Esophagus muscularis mucosa (tissue), 4 donors: ENCODE results near the gene SIGLEC8. TPM values are rescaled to one million over a fixed set of nuclear protein-coding genes. Genes with fewer than 3 reads are reported as not detected.

Source experiments
- DNase-seq: peaks from one replicate; pipeline ENCODE4 v3.0.0-alpha.2; 2017; ENCODE audit errors: extremely low spot score
- H3K27ac ChIP-seq, 4 donors: fragments of 200-600 bp; sonication (generic); replicated peaks in 1 of 4; 1 replicate in 3 of 4; 2 replicates in 1 of 4; pipeline ENCODE4 v1.5.1; 2016 to 2019; ENCODE audit warnings: mild to moderate bottlenecking in 1 of 4
- H3K27me3 ChIP-seq, 4 donors: fragments of 200-600 bp; sonication (generic); one replicate each; pipeline versions ENCODE4 v1.5.1 to v1.6.0; 2016 to 2019
- H3K36me3 ChIP-seq, 4 donors: fragments of 200-600 bp; sonication (generic); one replicate each; pipeline ENCODE4 v1.5.1; 2016 to 2019
- H3K4me1 ChIP-seq, 4 donors: fragments of 200-600 bp; sonication (generic); one replicate each; pipeline ENCODE4 v1.5.1; 2016 to 2019
- H3K4me3 ChIP-seq, 4 donors: fragments of 200-600 bp; sonication (generic); 1 replicate in 2 of 4; 2 replicates in 2 of 4; pipeline ENCODE4 v1.5.1; 2016 to 2019; ENCODE audit warnings: mild to moderate bottlenecking in 4 of 4, moderate library complexity in 1 of 4
- H3K9me3 ChIP-seq, 4 donors: fragments of 200-600 bp; sonication (generic); 1 replicate in 3 of 4; 2 replicates in 1 of 4; pipeline ENCODE4 v1.5.1; 2016 to 2019
- EP300 ChIP-seq: sonication (generic); formaldehyde crosslinking; IDR thresholded peaks from one replicate; pipeline ENCODE4 v1.6.1; 2017; ENCODE audit warnings: antibody characterized with exemption
- POLR2A ChIP-seq: fragments of 450-650 bp; IDR thresholded peaks from one replicate; pipeline ENCODE4 v1.6.1; 2017; ENCODE audit warnings: antibody characterized with exemption, moderate library complexity, mild to moderate bottlenecking, low read depth
- POLR2AphosphoS5 ChIP-seq, 2 donors: sonication (generic); formaldehyde crosslinking; IDR thresholded peaks; one replicate each; pipeline ENCODE4 v1.6.1; 2017; ENCODE audit warnings: antibody characterized with exemption in 2 of 2
- WGBS: methylation state at CpG from one replicate; pipeline ENCODE4 v1.1.5; 2018; 5-methylcytosine and 5-hydroxymethylcytosine counted together
- intact Hi-C: fragments of 100-400 bp; cut with DNase I; formaldehyde crosslinking; loops from one replicate; pipeline ENCODE4 v1.15.1; 2023
- total RNA-seq, 4 donors: library from RNA; depleted of rRNA; stranded (reverse); fragments of >200 nt; gene quantifications; one replicate each; pipeline versions ENCODE4 v1.1.0 to v1.2.1, GENCODE V29; 2016
- TF ChIP-seq, protein P1 (sequence below), 3 experiments: fragments of 200-600 bp in 2 of 3; fragments of 450-650 bp in 1 of 3; sonication (generic) in 2 of 3; IDR thresholded peaks; one replicate each; pipeline ENCODE4 v1.5.1; 2017 to 2019; ENCODE audit warnings: antibody characterized with exemption in 3 of 3, mild to moderate bottlenecking in 2 of 3, moderate library complexity in 1 of 3

The SIGLEC8 gene
- total RNA-seq, 4 donors from 2014 or later: 0.66 to 1.7 (median 0.86) TPM; not detected in 1

DNA sequence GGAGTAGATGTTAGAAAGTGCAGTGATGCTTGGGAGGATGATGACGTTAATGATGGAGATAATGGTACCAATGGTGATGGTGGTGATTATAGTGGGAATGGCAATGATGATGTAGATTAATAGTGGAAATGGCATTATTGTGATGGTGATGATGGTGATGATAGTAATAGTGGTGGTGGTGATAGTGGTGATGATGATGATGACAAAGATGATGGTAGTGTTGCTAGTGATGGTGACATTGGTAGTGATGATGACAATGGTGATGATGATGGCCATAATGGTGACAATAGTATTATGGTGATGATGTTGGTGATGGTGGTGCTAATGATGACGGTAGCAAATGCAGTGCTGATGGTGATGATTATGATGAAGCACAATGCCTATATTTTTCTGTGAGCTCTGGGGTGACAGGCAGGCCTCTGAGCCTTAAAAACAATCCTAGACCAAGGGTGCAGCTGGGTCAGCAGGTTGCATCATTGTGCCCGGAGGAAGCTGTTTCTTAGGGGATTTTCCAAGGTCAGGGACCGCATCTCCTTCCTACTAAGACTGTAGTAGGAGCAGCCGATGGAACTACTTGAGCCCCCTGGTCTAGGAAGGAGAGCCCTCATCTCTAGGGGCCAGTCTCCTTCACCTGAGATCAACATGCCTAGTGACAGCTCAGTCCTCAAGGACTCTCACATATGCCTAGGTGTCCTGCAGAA, 27.9 kb upstream of the SIGLEC8 start:
- no peak overlapping the region for H3K27ac ChIP-seq
- H3K9me3 ChIP-seq: no peaks in the 10 kb centered on the region
- intact Hi-C loops: no loop called here
- H3K4me1 ChIP-seq: no peaks in the 10 kb centered on the region
- peaks cover 0 to 60% (median 0%) of the 10 kb centered on the region in 4 donors for H3K27me3 ChIP-seq
- H3K36me3 ChIP-seq: no peaks in the 10 kb centered on the region
- DNase-seq: no peak
- no peak overlapping the region for H3K4me3 ChIP-seq
- 87% methylated on average over 5 of the region's 5 CpGs for WGBS
- TF ChIP-seq POLR2AphosphoS5 (IDR thresholded peaks at IDR 0.05) (no peak), EP300 (no peak), POLR2A (no peak)
- TF ChIP-seq, protein P1, sequence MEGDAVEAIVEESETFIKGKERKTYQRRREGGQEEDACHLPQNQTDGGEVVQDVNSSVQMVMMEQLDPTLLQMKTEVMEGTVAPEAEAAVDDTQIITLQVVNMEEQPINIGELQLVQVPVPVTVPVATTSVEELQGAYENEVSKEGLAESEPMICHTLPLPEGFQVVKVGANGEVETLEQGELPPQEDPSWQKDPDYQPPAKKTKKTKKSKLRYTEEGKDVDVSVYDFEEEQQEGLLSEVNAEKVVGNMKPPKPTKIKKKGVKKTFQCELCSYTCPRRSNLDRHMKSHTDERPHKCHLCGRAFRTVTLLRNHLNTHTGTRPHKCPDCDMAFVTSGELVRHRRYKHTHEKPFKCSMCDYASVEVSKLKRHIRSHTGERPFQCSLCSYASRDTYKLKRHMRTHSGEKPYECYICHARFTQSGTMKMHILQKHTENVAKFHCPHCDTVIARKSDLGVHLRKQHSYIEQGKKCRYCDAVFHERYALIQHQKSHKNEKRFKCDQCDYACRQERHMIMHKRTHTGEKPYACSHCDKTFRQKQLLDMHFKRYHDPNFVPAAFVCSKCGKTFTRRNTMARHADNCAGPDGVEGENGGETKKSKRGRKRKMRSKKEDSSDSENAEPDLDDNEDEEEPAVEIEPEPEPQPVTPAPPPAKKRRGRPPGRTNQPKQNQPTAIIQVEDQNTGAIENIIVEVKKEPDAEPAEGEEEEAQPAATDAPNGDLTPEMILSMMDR (IDR thresholded peaks at IDR 0.05): no peak

DNA sequence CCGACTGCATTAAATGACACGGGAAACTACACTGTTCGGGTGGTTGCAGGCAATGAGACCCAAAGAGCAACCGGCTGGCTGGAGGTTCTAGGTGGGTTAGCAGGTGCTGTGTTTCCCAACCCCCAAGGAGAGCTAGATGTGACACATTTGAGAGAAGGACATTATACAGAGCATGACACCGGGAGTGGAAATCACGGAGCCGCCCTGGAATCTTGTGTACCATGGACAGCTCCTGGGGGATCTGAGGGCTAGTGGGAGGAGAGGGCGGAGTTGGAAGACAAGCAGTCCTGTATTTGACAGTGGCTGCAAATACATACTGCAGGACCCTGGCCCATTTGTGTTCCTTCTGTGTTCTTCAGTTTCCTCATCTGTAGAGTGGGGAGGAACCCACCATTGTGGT, 22.3 kb upstream of the SIGLEC8 start:
- TF ChIP-seq EP300 (no peak), POLR2AphosphoS5 (IDR thresholded peaks at IDR 0.05) (no peak), POLR2A (no peak)
- TF ChIP-seq, protein P1 (IDR thresholded peaks at IDR 0.05): no peak
- intact Hi-C loops: no loop called here
- H3K36me3 ChIP-seq: no peaks in the 10 kb centered on the region
- H3K9me3 ChIP-seq: no peaks in the 10 kb centered on the region
- DNase-seq: no peak
- peaks cover 0 to 72% (median 0%) of the 10 kb centered on the region in 4 donors for H3K27me3 ChIP-seq
- H3K4me1 ChIP-seq: no peaks in the 10 kb centered on the region
- no peak overlapping the region for H3K27ac ChIP-seq
- no peak overlapping the region for H3K4me3 ChIP-seq
- WGBS: 36% methylated on average over 8 of the region's 8 CpGs

DNA sequence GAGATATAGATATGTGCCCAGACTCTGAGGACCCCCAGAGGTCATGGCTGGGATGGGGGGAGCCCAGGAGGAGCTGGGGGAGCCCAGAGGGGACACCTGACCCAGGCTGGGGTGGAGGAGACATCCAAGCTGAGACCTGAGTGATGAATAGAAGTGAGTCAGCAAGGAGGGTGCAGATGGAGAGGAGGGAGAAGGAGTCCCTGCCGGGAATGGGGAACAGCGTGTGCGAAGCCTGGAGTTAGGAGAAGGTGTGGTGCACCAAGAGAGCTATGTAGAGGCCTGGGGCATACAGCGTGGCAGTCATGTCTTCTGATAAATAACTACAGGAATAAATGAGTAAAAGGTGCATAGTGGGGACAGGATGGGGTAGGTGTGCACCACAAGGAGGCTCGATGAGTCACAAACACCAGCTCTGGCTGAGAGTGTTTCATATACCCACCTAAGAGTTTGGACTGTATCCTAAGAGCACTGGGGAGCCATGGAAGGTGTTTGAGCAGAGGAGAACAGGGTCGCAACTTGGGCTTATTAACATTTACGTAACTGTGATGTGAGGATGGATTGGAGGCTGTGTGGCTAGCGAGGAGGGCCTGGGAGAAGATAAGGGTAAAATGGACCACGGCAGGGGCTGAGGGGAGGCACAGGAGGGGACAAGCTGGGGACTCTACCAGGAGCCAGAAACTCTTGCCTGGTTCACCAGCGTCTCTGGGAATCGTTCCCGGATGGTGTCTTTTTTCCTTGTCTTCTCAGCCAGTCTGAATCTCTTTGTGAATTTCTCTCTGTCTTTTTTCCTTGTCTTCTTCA, 21.5 kb upstream of the SIGLEC8 start:
- intact Hi-C loops: loop anchor here (10.0 kb wide), 1 partner anchor 175 kb away; no protein-coding TSS in a partner anchor
- WGBS: 82% methylated on average over 12 of the region's 12 CpGs
- Histone ChIP-seq H3K9me3 (no peaks in the 10 kb centered on the region), H3K27me3 (peaks cover 0 to 70% (median 0%) of the 10 kb centered on the region in 4 donors), H3K4me3 (no peak overlapping the region), H3K27ac (no peak overlapping the region), H3K36me3 (no peaks in the 10 kb centered on the region), H3K4me1 (no peaks in the 10 kb centered on the region)
- no peak for TF ChIP-seq POLR2AphosphoS5 (IDR thresholded peaks at IDR 0.05)
- TF ChIP-seq POLR2A: no peak
- TF ChIP-seq, protein P1 (IDR thresholded peaks at IDR 0.05): no peak
- TF ChIP-seq EP300: no peak
- DNase-seq: no peak

DNA sequence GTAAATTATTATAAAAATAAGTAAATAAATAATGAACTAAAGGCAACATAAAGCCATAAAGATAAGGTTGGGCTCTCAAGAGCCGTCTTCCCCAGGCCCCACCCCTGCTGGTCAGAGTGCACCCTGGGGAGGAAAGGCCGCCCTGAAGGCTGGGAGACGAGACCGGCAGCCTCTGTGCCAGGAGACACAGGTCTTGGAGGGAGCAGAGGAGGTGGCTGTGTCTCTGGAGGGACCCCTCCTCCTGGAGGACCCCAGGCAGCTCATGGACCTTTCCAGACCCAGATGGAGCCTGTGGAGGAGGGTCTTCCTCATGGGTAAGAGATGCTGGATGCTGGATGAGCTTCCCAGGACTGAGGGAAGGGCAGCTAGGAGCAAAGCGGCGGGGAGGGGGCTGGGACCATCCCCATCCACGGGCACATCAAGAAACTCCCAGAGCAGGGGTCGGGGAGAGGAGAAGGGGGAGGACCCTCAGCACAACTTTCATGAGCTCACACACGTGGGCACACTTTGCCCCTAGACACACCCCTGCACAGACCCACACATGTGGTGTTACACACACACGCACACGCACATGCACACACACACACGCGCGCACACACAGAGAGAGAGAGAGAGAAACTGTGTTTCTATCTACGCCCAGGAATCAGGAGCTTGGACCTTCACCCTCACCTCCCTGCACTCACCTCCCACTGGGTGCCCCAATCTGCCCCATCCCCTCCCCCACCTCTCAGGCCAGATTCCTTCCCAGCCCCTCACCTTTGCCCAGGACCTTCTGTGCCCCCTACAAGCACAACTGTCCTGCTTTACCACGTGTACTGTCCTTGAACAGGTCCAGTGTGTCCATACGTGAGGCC, 20.4 kb upstream of the SIGLEC8 start, which contains the start of gene CEACAM18:
Gene CEACAM18, plus strand, starts transcription at position 159 of the 854 bp plus-strand sequence.
- TF ChIP-seq POLR2A: no peak
- TF ChIP-seq, protein P1 (IDR thresholded peaks at IDR 0.05): no peak
- TF ChIP-seq EP300: no peak
- TF ChIP-seq POLR2AphosphoS5 (IDR thresholded peaks at IDR 0.05): no peak
- no peaks in the 10 kb centered on the region for H3K9me3 ChIP-seq
- intact Hi-C loops: loop anchor here (10.0 kb wide), 1 partner anchor 176 kb away; no protein-coding TSS in a partner anchor
- no peak for DNase-seq
- WGBS: 70% methylated on average over 17 of the region's 17 CpGs
- H3K4me3 ChIP-seq: no peak within 1 kb of the TSS
- H3K4me1 ChIP-seq: no peaks in the 10 kb centered on the region
- H3K27ac ChIP-seq: no peak within 1 kb of the TSS
- H3K27me3 ChIP-seq: peaks cover 0 to 68% (median 0%) of the 10 kb centered on the region in 4 donors
- H3K36me3 ChIP-seq: no peaks in the 10 kb centered on the region
